DND-41 (cell line): ENCODE data around the gene MT1M.

Experiments used
- ATAC-seq: fragments of 200-7000 bp; cut with Tn5 transposase; 3 replicates; pipeline ENCODE4 v1.9.1; 2021; ENCODE audit warnings: low read depth; ENCODE audit not compliant: insufficient read depth
- DNase-seq: peaks from one replicate; pipeline ENCODE4 v3.0.0-alpha.2; 2020
- H2AFZ ChIP-seq: 2 replicates; pipeline ENCODE4 v1.6.0; 2012; ENCODE audit warnings: low read depth, low read length
- H3K27ac ChIP-seq: 2 replicates; pipeline ENCODE4 v1.5.1; 2012; ENCODE audit warnings: low read length, inconsistent platforms
- H3K27me3 ChIP-seq: fragments of 200-600 bp; sonication (generic); 2 replicates; pipeline ENCODE4 v1.6.0; 2012; ENCODE audit warnings: low read length, mild to moderate bottlenecking, inconsistent platforms; ENCODE audit not compliant: insufficient read depth, poor library complexity
- H3K36me3 ChIP-seq: 2 replicates; pipeline ENCODE4 v1.5.1; 2012; ENCODE audit warnings: low read length, inconsistent platforms; ENCODE audit not compliant: insufficient read depth
- H3K4me1 ChIP-seq: 2 replicates; pipeline ENCODE4 v1.5.1; 2012; ENCODE audit warnings: mild to moderate bottlenecking, low read length; ENCODE audit not compliant: insufficient read depth
- H3K4me2 ChIP-seq: 2 replicates; pipeline ENCODE4 v1.6.0; 2012; ENCODE audit warnings: mild to moderate bottlenecking, moderate library complexity, low read length, inconsistent platforms; ENCODE audit not compliant: insufficient read depth
- H3K4me3 ChIP-seq, 2 experiments: fragments of 200-600 bp in 1 of 2; shearing (Covaris generic) in 1 of 2; 2 replicates each; pipeline ENCODE4 v1.5.1; 2012 to 2016; ENCODE audit warnings: inconsistent platforms in 2 of 2, low read length in 2 of 2, mild to moderate bottlenecking in 2 of 2, low read depth in 1 of 2, moderate library complexity in 1 of 2
- H3K79me2 ChIP-seq: 2 replicates; pipeline ENCODE4 v1.6.0; 2012; ENCODE audit warnings: low read length, inconsistent platforms; ENCODE audit not compliant: insufficient read depth
- H3K9ac ChIP-seq: 2 replicates; pipeline ENCODE4 v1.6.0; 2012; ENCODE audit warnings: low read depth, mild to moderate bottlenecking, inconsistent platforms, low read length, moderate library complexity
- H3K9me3 ChIP-seq: 2 replicates; pipeline ENCODE4 v1.5.1; 2012; ENCODE audit warnings: low read length, moderate library complexity, mild to moderate bottlenecking, inconsistent platforms; ENCODE audit not compliant: insufficient read depth, severe bottlenecking
- H4K20me1 ChIP-seq: 2 replicates; pipeline ENCODE4 v1.6.0; 2012; ENCODE audit warnings: low read length; ENCODE audit not compliant: insufficient read depth
- CTCF ChIP-seq: IDR thresholded peaks from 2 replicates; pipeline ENCODE4 v1.5.1; 2012; ENCODE audit warnings: borderline replicate concordance, low read length, moderate library complexity, mild to moderate bottlenecking; ENCODE audit not compliant: poor library complexity, severe bottlenecking; ENCODE audit errors: extremely low read depth
- EZH2 ChIP-seq: IDR thresholded peaks from 3 replicates; pipeline ENCODE4 v1.6.1; 2012; ENCODE audit warnings: borderline replicate concordance, low read depth, mild to moderate bottlenecking, moderate library complexity, low read length, inconsistent platforms; ENCODE audit not compliant: severe bottlenecking

MT1M gene

GRCh38 chr16:56657555-56658326, 25.3 kb downstream of the MT1M start, which contains the start of gene MT1F:
MT1F (plus strand) TSS chr16:56657959; CDS start chr16:56658059, 100 bp downstream.
- Histone ChIP-seq H3K9ac (no peak within 1 kb of the TSS), H3K36me3 (no peaks in the 10 kb centered on the region), H3K9me3 (no peaks in the 10 kb centered on the region), H3K27ac (no peak within 1 kb of the TSS), H3K27me3 (peaks cover 41% of the 10 kb centered on the region), H4K20me1 (no peaks in the 10 kb centered on the region), H3K4me2 (no peak within 1 kb of the TSS), H3K4me1 (peaks cover 4% of the 10 kb centered on the region), H2AFZ (no peak within 1 kb of the TSS), H3K4me3 (no peak within 1 kb of the TSS), H3K79me2 (no peaks in the 10 kb centered on the region)
- TF ChIP-seq CTCF = no peak
- TF ChIP-seq EZH2 = no peak
- ATAC-seq (no peak), DNase-seq (no peak)

GRCh38 chr16:56658327-56658875, 25.9 kb downstream of the MT1M start:
- Histone ChIP-seq H3K9ac (no peak overlapping the region), H3K4me2 (no peak overlapping the region), H3K27ac (no peak overlapping the region)

GRCh38 chr16:56662357-56663354, 30.2 kb downstream of the MT1M start:
- Histone ChIP-seq H4K20me1 (no peaks in the 10 kb centered on the region), H3K79me2 (no peaks in the 10 kb centered on the region), H3K9ac (no peak overlapping the region), H3K27me3 (peaks cover 50% of the 10 kb centered on the region), H3K36me3 (no peaks in the 10 kb centered on the region), H3K9me3 (no peaks in the 10 kb centered on the region), H3K4me2 (no peak overlapping the region), H3K4me1 (peaks cover 6% of the 10 kb centered on the region), H3K27ac (no peak overlapping the region), H3K4me3 (no peak overlapping the region), H2AFZ (peak overlapping the region; percentile 32; the same call in 1 of the 2 replicates)
- DNase-seq (no peak), ATAC-seq (0 out of 3 replicates have a peak, but pooled peaks have one; percentile 50)
- TF ChIP-seq CTCF = no peak
- no peak for TF ChIP-seq EZH2

More at GRCh38 chr16:56658327-56658875, 25.9 kb downstream of the MT1M start:
- H4K20me1 ChIP-seq = no peaks in the 10 kb centered on the region
- no peak for ATAC-seq
- H3K36me3 ChIP-seq = no peaks in the 10 kb centered on the region
- H3K4me3 ChIP-seq = no peak overlapping the region
- H3K79me2 ChIP-seq = no peaks in the 10 kb centered on the region
- no peak for TF ChIP-seq CTCF
- no peak for TF ChIP-seq EZH2
- peaks cover 41% of the 10 kb centered on the region for H3K27me3 ChIP-seq
- DNase-seq = no peak
- H3K4me1 ChIP-seq = peaks cover 6% of the 10 kb centered on the region
- H3K9me3 ChIP-seq = no peaks in the 10 kb centered on the region
- H2AFZ ChIP-seq = no peak overlapping the region
